ENCODE measurements around the gene LARP4B.

LARP4B gene

DNA sequence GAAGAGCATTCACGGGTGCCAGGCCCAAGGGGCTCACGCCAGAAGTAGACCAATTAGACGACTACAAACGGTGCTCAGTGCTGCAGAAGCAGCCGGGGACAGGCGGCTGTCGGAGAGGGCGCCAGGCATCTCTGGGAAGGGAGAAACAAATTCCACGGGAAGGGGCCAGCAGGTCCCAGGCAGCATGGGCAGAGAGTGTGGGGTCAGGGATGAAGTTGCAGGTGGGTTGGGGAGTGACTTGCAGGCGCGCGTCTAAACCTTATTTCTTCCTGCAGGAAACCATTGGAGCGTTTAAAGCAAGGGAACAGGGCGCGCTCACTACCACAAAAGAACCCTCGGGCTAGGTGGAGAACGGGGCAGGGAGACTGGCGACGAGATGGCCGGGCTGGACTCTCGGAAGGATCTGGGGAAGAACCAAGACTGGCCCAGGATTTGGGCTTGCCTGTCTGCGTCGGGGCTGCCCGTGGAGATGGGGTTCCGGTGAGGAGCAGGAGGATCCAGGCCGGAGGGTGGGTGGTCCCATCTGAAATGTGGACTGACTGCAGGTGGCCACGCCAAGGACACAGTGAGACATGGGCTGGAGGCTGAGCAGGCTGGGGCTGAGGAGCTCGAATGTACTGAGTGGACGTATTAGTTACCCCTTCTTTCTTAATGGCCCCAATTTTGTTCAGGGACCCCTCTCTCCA, 125.7 kb downstream of the LARP4B start:
- no peak for DNase-seq (ENCODE audit: extremely low spot score)
- TF ChIP-seq CTCF (IDR thresholded peaks at IDR 0.05; ENCODE audit: control extremely low read depth, extremely low read depth, low read depth, missing control alignments), result no peak
- CTCF ChIA-PET, result no interaction called here
- POLR2A ChIA-PET, result no interaction called here

DNA sequence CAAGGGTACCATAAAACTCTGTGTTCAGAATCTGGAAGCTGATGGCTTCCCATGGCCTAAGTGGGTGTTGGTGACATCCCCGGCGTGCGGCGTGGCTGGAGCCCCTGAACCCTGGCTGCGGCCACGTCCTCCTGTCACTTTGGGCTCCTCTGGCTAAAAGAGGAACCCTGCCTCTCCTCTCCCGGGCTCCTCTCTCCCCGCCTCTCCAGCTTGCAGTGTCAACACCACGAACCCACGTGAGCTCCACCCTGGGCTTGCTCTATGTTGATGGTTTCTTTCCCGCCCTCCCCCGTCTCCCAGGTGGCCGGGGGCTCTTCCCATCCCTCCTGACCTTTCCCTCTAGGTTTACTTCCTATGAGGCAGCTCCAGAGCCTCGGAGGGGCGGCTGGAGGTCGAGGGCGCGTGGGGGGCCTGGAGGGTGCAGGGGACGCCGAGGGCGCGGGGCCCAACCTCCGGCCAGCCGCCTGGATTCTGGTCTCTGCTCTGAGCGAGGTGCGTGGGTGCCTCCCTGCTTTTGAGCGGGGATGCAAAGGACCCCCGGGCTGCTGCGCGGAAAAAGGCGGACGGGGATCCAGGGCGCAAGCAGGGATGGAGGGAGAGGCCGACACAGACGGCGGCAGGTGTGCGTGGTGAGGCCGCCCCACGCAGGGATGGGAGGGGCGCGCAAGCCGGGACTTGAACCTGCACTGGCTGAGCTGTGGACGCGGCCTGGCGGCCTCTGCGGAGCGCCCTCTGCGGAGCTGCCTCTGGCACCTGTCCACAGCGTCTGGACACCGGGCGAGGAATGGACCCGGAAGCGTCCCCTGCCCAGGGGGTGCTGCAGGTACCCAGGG, 126.5 kb downstream of the LARP4B start:
- no peak for DNase-seq (ENCODE audit: extremely low spot score)
- ChIA-PET CTCF (interaction anchor here (1.1 kb wide), 1 partner anchor 10 kb away, joined by 3 read pairs; no protein-coding TSS in a partner anchor), POLR2A (no interaction called here)
- no peak for TF ChIP-seq CTCF (IDR thresholded peaks at IDR 0.05; ENCODE audit: control extremely low read depth, extremely low read depth, low read depth, missing control alignments)

DNA sequence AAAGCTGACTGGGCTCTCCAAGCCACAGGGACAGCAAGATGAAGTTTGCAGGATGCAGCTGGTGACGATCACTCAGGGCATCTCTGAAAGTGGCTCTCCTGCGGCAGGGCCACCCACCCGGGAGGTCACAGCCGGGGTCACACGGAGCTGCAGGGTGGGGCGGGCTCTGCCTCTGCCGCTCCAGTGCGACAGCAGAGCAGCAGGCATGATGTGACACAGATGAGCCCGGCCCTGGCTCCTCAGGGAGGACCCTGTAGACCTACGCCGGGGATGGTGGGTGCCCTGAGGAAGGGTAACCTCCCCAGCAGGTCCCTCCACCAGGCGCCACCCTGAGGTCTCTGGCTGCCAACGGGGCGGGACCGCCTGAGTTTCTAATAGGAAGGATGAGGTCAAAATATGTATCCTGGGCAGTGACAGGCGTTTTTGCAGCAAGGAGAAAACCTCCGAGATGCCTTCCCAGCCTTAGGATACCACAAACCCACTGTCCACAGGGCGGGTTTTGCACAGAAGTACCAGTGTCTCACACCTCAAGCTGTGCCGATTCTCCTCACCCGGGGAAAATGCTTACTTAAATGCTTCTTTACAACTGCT, 127.2 kb downstream of the LARP4B start:
- no peak for DNase-seq (ENCODE audit: extremely low spot score)
- ChIA-PET POLR2A (no interaction called here), CTCF (interaction anchor here (1.1 to 1.7 kb wide), 2 partner anchors 9 to 15 kb away, joined by 3 to 7 read pairs; no protein-coding TSS in a partner anchor)
- TF ChIP-seq CTCF (IDR thresholded peaks at IDR 0.05; ENCODE audit: control extremely low read depth, extremely low read depth, low read depth, missing control alignments), result no peak

DNA sequence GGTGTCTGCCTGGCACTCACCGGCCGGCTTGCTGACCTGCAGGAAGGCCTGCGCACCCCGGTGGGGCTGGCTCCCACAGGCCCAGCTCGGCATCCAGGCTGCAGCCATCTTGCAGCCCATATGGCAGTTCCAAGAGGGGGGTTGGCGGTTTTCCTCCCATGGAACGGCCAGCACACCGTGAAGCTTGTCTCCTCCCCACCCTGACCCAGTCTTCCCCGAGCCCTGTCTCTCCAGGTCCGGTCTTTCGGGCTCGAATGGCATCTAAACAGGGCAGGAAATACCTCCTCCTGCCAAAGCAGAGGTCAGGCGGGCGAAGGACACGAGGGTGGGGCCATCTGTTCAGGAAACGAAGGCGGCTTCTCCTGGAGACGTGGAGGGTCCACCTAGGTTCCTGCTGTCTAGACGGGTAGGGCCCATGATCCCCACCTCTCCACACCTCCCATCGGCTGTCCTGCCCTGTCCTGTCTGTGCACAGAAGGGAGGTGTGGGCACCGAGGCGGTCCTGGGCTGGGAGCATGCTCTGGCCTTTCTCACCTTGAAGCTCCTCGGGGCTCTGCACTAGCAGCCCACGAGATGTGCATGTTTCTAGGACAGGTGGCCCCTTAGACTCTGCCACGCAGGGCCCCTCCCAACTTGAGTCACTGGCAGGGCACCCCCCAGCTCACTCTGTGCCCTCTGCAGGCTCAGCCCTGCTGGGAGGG, 128.3 kb downstream of the LARP4B start:
- CTCF ChIA-PET, result interaction anchor here (1.7 kb wide), 1 partner anchor 14 kb away, joined by 7 read pairs; no protein-coding TSS in a partner anchor
- POLR2A ChIA-PET, result no interaction called here
- no peak for DNase-seq (ENCODE audit: extremely low spot score)
- no peak for TF ChIP-seq CTCF (IDR thresholded peaks at IDR 0.05; ENCODE audit: control extremely low read depth, extremely low read depth, low read depth, missing control alignments)

- CTCF ChIA-PET, result no interaction called here
- TF ChIP-seq CTCF (IDR thresholded peaks at IDR 0.05; ENCODE audit: control extremely low read depth, extremely low read depth, low read depth, missing control alignments), result no peak
- no peak for DNase-seq (ENCODE audit: extremely low spot score)
- POLR2A ChIA-PET, result no interaction called here
Measured at GRCh38 chr10:802506-802905, 129.0 kb downstream of the LARP4B start.

DNA sequence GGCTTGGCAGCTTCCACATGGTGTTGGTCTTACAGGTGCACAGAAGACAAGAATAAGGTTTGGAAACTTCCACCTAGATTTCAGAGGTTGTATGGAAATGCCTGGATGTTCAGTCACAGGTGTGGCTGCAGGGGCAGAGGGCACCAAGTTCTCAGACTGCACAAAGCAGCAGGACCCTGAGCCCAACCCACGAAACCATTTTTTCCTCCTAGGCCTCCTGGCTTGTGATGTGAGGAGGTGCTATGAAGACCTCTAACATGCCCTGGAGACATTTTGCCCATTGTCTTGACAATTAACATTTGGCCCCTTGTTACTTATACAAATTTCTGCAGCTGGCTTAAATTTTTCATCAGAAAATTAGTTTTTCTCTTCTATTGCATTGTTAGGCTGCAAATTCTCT, 134.3 kb downstream of the LARP4B start:
- TF ChIP-seq CTCF (IDR thresholded peaks at IDR 0.05; ENCODE audit: control extremely low read depth, extremely low read depth, low read depth, missing control alignments), result no peak
- CTCF ChIA-PET, result no interaction called here
- POLR2A ChIA-PET, result no interaction called here

More for the DNA sequence above, 134.3 kb downstream of the LARP4B start:
- no peak for DNase-seq (ENCODE audit: extremely low spot score)
